ENCODE measurements around the gene RBMS3. TPM values are rescaled to one million over a fixed set of nuclear protein-coding genes. Genes with fewer than 3 reads are reported as not detected.

Gene RBMS3
- total and polyA plus RNA-seq, 3 donors from 2014 or later, result 5.6 to 36.2 (median 19.7) TPM

DNA sequence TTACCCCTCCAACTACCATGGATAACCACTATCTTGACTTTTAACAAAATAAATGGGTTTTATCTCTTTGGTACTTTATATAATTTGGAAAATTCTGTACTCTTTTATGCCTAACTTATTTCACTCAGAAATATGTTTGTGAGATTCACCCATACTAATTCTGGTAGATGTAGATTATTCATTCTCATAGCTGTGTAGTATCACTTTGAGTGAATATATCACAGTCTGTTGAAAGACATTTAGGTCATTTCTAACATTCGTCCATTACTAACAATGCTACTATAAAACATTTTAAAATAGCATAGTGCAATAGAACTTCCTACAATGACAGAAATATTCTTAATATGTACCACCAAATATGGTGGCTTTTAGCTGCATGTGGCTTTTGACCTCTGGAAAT lies 542.4 kb downstream of the RBMS3 start:
- Histone ChIP-seq H3K4me3 (no peak overlapping the region), H3K9me3 (no peaks in the 10 kb centered on the region), H3K27ac (no peak overlapping the region), H3K36me3 (ENCODE audit: low read depth, missing control alignments) (no peaks in the 10 kb centered on the region), H3K27me3 (no peaks in the 10 kb centered on the region), H3K4me1 (no peaks in the 10 kb centered on the region)
- 93 to 96% methylated on average over 1 of the region's 1 CpG for WGBS, 2 donors
- no peak for DNase-seq
- TF ChIP-seq POLR2A (IDR thresholded peaks at IDR 0.05) (no peak), CTCF (IDR thresholded peaks at IDR 0.05) (no peak)
- intact Hi-C loops (cut with DNase I; ENCODE audit: low total_unique reads), result no loop called here

DNA sequence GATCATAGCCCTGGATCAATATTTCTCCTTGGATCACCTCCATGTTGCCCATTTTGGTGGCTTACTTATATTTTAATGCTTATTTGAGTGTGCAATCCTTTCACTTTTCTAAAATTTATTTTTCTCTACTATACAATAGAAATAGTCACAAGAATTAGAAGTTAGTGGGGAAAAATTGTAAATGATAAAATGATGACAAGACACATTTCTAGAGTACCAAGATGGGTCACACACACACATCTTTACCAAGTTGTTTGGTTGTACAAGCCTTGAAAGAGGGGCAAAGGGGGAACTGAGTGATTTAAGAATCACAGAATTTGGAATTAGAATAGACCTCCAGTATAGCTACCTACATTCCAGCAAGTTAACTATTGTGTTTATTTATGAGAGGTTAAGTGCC lies 545.8 kb downstream of the RBMS3 start:
- H3K4me3 ChIP-seq, result no peak overlapping the region
- no peak for TF ChIP-seq CTCF (IDR thresholded peaks at IDR 0.05)
- no peak for TF ChIP-seq POLR2A (IDR thresholded peaks at IDR 0.05)
- intact Hi-C loops (cut with DNase I; ENCODE audit: low total_unique reads), result no loop called here
- H3K36me3 ChIP-seq (ENCODE audit: low read depth, missing control alignments), result no peaks in the 10 kb centered on the region
- DNase-seq, result no peak
- no peaks in the 10 kb centered on the region for H3K27me3 ChIP-seq
- no peaks in the 10 kb centered on the region for H3K9me3 ChIP-seq
- no peak overlapping the region for H3K27ac ChIP-seq
- no peaks in the 10 kb centered on the region for H3K4me1 ChIP-seq

- no peak overlapping the region for H3K27ac ChIP-seq
- no peaks in the 10 kb centered on the region for H3K36me3 ChIP-seq (ENCODE audit: low read depth, missing control alignments)
- no peaks in the 10 kb centered on the region for H3K9me3 ChIP-seq
- no peak for DNase-seq
- no peaks in the 10 kb centered on the region for H3K27me3 ChIP-seq
- H3K4me1 ChIP-seq, result no peaks in the 10 kb centered on the region
- TF ChIP-seq POLR2A (IDR thresholded peaks at IDR 0.05) (no peak), CTCF (IDR thresholded peaks at IDR 0.05) (no peak)
- H3K4me3 ChIP-seq, result no peak overlapping the region
- intact Hi-C loops (cut with DNase I; ENCODE audit: low total_unique reads), result no loop called here
Measured at GRCh38 chr3:29827756-29828155, 546.9 kb downstream of the RBMS3 start.

GRCh38 chr3:29829340-29829739 lies 548.5 kb downstream of the RBMS3 start:
- TF ChIP-seq CTCF (IDR thresholded peaks at IDR 0.05) (no peak), POLR2A (IDR thresholded peaks at IDR 0.05) (no peak)

DNA sequence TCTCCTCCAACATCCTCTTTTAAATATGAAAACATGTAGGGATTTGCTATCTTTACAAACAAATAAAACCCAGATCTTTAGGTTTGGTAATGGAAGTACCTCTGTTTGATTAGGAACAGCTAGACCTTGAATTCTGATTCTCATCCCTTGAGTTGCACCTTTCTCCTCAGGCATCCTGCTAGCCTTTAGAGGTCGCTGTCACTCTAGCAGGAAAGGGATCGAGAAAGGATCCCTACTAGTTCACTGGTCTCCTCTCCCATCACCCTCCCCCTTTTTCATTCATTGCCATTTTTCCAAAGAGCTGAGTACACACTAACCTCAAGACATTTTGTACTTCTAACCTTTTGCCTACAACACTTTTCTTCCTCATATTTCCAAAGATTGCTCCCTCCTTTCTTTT lies 569.8 kb downstream of the RBMS3 start:
- Histone ChIP-seq H3K4me3 (no peak overlapping the region), H3K4me1 (peaks cover 1% of the 10 kb centered on the region), H3K27me3 (no peaks in the 10 kb centered on the region), H3K27ac (no peak overlapping the region), H3K9me3 (no peaks in the 10 kb centered on the region), H3K36me3 (ENCODE audit: low read depth, missing control alignments) (no peaks in the 10 kb centered on the region)
- DNase-seq, result no peak
- intact Hi-C loops (cut with DNase I; ENCODE audit: low total_unique reads), result no loop called here
- no peak for TF ChIP-seq CTCF (IDR thresholded peaks at IDR 0.05)
- TF ChIP-seq POLR2A (IDR thresholded peaks at IDR 0.05), result no peak
- WGBS, 2 donors, result 48 to 65% methylated on average over 2 of the region's 2 CpGs

More at GRCh38 chr3:29829340-29829739, 548.5 kb downstream of the RBMS3 start:
- Histone ChIP-seq H3K27ac (no peak overlapping the region), H3K4me1 (no peaks in the 10 kb centered on the region), H3K4me3 (no peak overlapping the region), H3K27me3 (no peaks in the 10 kb centered on the region), H3K9me3 (no peaks in the 10 kb centered on the region), H3K36me3 (ENCODE audit: low read depth, missing control alignments) (no peaks in the 10 kb centered on the region)
- DNase-seq, result no peak
- WGBS, 2 donors, result 80% methylated on average over 3 of the region's 3 CpGs
- intact Hi-C loops (cut with DNase I; ENCODE audit: low total_unique reads), result no loop called here
